NCI-H82 (cell line): Measurements from ENCODE around the gene ANXA11.

Experiments used
- DNase-seq: peaks from one replicate; lab custom pipeline; 2025; lab: John Stamatoyannopoulos, UW

Gene ANXA11

GRCh38 chr10:80104066-80104926 is 101.0 kb downstream of the ANXA11 start:
- no peak for DNase-seq
